K562 (cell line): ENCODE measurements around the gene PLP2. TPM values are rescaled to one million over a fixed set of nuclear protein-coding genes. Genes with fewer than 3 reads are reported as not detected.
A peak's percentile ranks its signal among the peaks of the same experiment; 100 is the strongest.

ENCODE experiments used
- DIDO1 ChIP-seq: fragments of 450-650 bp; IDR thresholded peaks from 2 replicates; pipeline ENCODE4 v1.6.1; 2016; ENCODE audit warnings: low read depth, missing biosample characterization, missing genetic modification characterization
- EP400 ChIP-seq: fragments of 450-650 bp; IDR thresholded peaks from 2 replicates; pipeline ENCODE4 v1.6.1; 2017; ENCODE audit warnings: antibody characterized with exemption, mild to moderate bottlenecking, moderate library complexity
- HEY1 ChIP-seq: fragments of 250-450 bp; sonication (Bioruptor Pico); IDR thresholded peaks from 2 replicates; pipeline ENCODE4 v1.5.0; 2020; ENCODE audit warnings: mild to moderate bottlenecking, moderate library complexity, borderline replicate concordance
- HNRNPH1 ChIP-seq: fragments of 200-400 bp; formaldehyde crosslinking; optimal IDR thresholded peaks from 2 replicates; pipeline ENCODE3; 2017; ENCODE audit warnings: low read depth, mild to moderate bottlenecking, low read length, moderate library complexity
- MED1 ChIP-seq: sonication (generic); formaldehyde crosslinking; IDR thresholded peaks from 2 replicates; pipeline ENCODE4 v1.8.1; 2023; ENCODE audit warnings: missing genetic modification reagents, borderline replicate concordance
- RCOR1 ChIP-seq, 2 experiments: IDR thresholded peaks; 2 replicates each; pipeline ENCODE4 v1.6.1; 2012; ENCODE audit warnings: low read depth in 2 of 2, low read length in 2 of 2, borderline replicate concordance in 1 of 2, improper control_type of control experiment in 1 of 2
- SETDB1 ChIP-seq: IDR thresholded peaks from one replicate; pipeline ENCODE4 v1.6.1; 2012; ENCODE audit warnings: low read length, control low read depth, inconsistent platforms
- SMC3 ChIP-seq: conservative IDR thresholded peaks from 2 replicates; pipeline ENCODE4 v1.6.1; 2011; ENCODE audit warnings: low read depth, low read length, improper control_type of control experiment; ENCODE audit not compliant: insufficient read depth
- ZBTB8A ChIP-seq: fragments of 450-650 bp; IDR thresholded peaks from 2 replicates; pipeline ENCODE4 v1.6.1; 2018; ENCODE audit warnings: mild to moderate bottlenecking, moderate library complexity; ENCODE audit not compliant: partially characterized antibody
- ZNF253 ChIP-seq: fragments of 250-450 bp; sonication (Bioruptor Pico); conservative IDR thresholded peaks from 2 replicates; pipeline ENCODE4 v1.6.1; 2021; ENCODE audit warnings: mild to moderate bottlenecking
- polyA plus RNA-seq, 8 experiments: library from polyadenylated mRNA; depleted of rRNA in 4 of 8; stranded (reverse) in 5 of 8; unstranded in 3 of 8; fragments of >200 nt; fragmentation: Nextera tagmentation in 2 of 8; fragmentation: Illumina TruSeq in 1 of 8; extraction: Ambion mirVana in 2 of 8; extraction: Trizol in 1 of 8; gene quantifications; 2 replicates each; pipeline versions ENCODE4 v1.2.1 to v1.2.3, GENCODE V29; 2011 to 2014; ENCODE audit warnings: inconsistent platforms in 1 of 8, missing spikeins in 1 of 8
- total RNA-seq, 7 experiments: library from RNA; depleted of rRNA in 6 of 7; stranded (reverse); fragments of >200 nt in 6 of 7; fragmentation: Illumina TruSeq in 2 of 7; extraction: Trizol in 2 of 7; gene quantifications; 2 replicates each; pipeline versions ENCODE4 v1.2.1 to v1.2.3, GENCODE V29; 2011 to 2021; ENCODE audit warnings: low replicate concordance in 1 of 7
- TF ChIP-seq, protein P1 (sequence below), 2 experiments: IDR thresholded peaks; 2 replicates each; pipeline ENCODE4 v1.6.1; 2011; ENCODE audit warnings: borderline replicate concordance in 1 of 2, control low read depth in 1 of 2, low read depth in 1 of 2, low read length in 1 of 2, mild to moderate bottlenecking in 1 of 2, mixed read lengths in 1 of 2, moderate library complexity in 1 of 2; ENCODE audit not compliant: insufficient read depth in 1 of 2, insufficient read length in 1 of 2, poor library complexity in 1 of 2, severe bottlenecking in 1 of 2; ENCODE audit errors: extremely low read depth in 1 of 2
- TF ChIP-seq, protein P2 (sequence below): fragments of 450-650 bp; IDR thresholded peaks from 2 replicates; pipeline ENCODE4 v1.6.1; 2016; ENCODE audit warnings: borderline replicate concordance
- TF ChIP-seq, protein P3 (sequence below): fragments of 250-450 bp; sonication (Bioruptor Pico); IDR thresholded peaks from 2 replicates; pipeline ENCODE4 v1.8.0; 2022; ENCODE audit warnings: moderate library complexity, mild to moderate bottlenecking, inconsistent platforms

PLP2 gene
- total and polyA plus RNA-seq, 9 of the 15 experiments (the other 6 are each of a cell fraction or from before 2014, with no cell fraction given) = 34.7 to 236 (median 112) TPM

DNA sequence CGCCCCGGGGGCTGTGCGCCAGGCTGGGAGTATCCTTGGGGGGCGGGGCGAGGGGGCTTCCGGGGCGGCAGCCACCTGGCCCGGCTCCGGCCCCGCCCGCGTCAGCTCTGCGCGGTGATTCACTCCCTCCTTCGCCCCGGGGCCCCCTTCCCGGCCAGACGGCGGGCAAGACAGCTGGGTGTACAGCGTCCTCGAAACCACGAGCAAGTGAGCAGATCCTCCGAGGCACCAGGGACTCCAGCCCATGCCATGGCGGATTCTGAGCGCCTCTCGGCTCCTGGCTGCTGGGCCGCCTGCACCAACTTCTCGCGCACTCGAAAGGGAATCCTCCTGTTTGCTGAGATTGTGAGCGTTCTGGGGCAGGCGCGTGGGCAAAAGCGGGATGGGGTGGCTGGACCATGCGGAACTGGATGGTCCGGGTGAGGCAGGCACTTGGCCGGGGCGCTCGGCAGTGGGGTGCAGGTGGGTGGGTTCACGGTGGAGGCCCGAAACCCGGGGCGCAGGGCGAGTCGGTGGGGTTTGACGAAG lies at the start of gene PLP2 (continued):
- TF ChIP-seq, protein P1, sequence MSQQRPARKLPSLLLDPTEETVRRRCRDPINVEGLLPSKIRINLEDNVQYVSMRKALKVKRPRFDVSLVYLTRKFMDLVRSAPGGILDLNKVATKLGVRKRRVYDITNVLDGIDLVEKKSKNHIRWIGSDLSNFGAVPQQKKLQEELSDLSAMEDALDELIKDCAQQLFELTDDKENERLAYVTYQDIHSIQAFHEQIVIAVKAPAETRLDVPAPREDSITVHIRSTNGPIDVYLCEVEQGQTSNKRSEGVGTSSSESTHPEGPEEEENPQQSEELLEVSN (IDR thresholded peaks at IDR 0.05; ENCODE audit: borderline replicate concordance in 1 of 2, extremely low read depth in 1 of 2, insufficient read depth in 1 of 2, insufficient read length in 1 of 2, low read depth in 1 of 2, low read length in 1 of 2, poor library complexity in 1 of 2, severe bottlenecking in 1 of 2) = peak; percentile 9 to 53
- TF ChIP-seq DIDO1 (tag) (no peak), EP400 (peak; percentile 34; the same call in 1 of the 2 replicates), SMC3 (no peak), SETDB1 (no peak), RCOR1 (IDR thresholded peaks at IDR 0.05; ENCODE audit: borderline replicate concordance in 1 of 2, low read depth in 2 of 2, low read length in 2 of 2) (no peak), HEY1 (CRISPR knock-in tag) (no peak), ZBTB8A (no peak), MED1 (CRISPR knock-in tag) (no peak), ZNF253 (CRISPR knock-in tag) (no peak), HNRNPH1 (no peak)
- TF ChIP-seq, protein P2, sequence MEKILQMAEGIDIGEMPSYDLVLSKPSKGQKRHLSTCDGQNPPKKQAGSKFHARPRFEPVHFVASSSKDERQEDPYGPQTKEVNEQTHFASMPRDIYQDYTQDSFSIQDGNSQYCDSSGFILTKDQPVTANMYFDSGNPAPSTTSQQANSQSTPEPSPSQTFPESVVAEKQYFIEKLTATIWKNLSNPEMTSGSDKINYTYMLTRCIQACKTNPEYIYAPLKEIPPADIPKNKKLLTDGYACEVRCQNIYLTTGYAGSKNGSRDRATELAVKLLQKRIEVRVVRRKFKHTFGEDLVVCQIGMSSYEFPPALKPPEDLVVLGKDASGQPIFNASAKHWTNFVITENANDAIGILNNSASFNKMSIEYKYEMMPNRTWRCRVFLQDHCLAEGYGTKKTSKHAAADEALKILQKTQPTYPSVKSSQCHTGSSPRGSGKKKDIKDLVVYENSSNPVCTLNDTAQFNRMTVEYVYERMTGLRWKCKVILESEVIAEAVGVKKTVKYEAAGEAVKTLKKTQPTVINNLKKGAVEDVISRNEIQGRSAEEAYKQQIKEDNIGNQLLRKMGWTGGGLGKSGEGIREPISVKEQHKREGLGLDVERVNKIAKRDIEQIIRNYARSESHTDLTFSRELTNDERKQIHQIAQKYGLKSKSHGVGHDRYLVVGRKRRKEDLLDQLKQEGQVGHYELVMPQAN = 0 out of 2 replicates have a peak, but pooled peaks have one; percentile 37
- TF ChIP-seq, protein P3, sequence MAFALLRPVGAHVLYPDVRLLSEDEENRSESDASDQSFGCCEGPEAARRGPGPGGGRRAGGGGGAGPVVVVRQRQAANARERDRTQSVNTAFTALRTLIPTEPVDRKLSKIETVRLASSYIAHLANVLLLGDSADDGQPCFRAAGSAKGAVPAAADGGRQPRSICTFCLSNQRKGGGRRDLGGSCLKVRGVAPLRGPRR = no peak
